Inferior parietal cortex (tissue), 1 donor: Measurements from ENCODE around the gene FAM53C.

Experiments
- DNase-seq: peaks from one replicate; pipeline ENCODE4 v3.0.0-alpha.2; 2016; ENCODE audit errors: extremely low spot score

FAM53C gene

DNA sequence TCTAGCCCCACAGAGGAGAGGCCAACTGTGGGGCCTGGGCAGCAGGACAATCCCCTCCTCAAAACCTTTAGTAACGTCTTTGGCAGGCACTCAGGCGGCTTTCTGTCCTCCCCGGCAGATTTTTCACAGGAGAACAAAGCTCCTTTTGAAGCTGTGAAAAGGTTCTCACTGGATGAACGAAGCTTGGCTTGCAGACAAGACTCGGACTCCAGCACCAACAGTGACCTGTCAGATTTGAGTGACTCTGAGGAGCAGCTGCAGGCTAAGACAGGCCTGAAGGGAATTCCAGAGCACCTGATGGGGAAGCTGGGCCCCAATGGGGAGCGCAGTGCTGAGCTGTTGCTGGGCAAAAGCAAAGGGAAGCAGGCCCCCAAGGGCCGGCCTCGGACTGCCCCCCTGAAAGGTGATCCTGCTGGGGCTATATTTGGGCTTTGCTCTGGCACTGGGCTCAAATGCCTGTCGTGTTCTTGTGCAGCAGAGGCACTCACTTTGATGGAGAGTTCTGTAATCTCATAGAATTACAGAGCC is 53.9 kb downstream of the FAM53C start:
- DNase-seq, result peak; percentile 69
